Spleen (tissue), 11 donors: ENCODE results near the gene PARP14. TPM values are rescaled to one million over a fixed set of nuclear protein-coding genes. Genes with fewer than 3 reads are reported as not detected.
A peak's percentile ranks its signal among the peaks of the same experiment; 100 is the strongest.

Experiments
- DNase-seq: peaks from one replicate; pipeline ENCODE4 v3.0.0-alpha.2; 2020
- H3K27ac ChIP-seq, 8 donors: fragments of 200-600 bp; sonication (generic) in 7 of 8; 1 replicate in 4 of 8; 2 replicates in 4 of 8; pipeline versions ENCODE4 v1.5.0 to v1.8.0; 2016 to 2021; ENCODE audit warnings: inconsistent platforms in 4 of 8, mild to moderate bottlenecking in 4 of 8, moderate library complexity in 1 of 8
- H3K27me3 ChIP-seq, 7 donors: fragments of 200-600 bp; sonication (generic) in 6 of 7; replicated peaks in 1 of 7; 1 replicate in 4 of 7; 2 replicates in 3 of 7; pipeline versions ENCODE4 v1.5.0 to v1.8.0; 2016 to 2021; ENCODE audit warnings: inconsistent platforms in 3 of 7, mild to moderate bottlenecking in 1 of 7
- H3K36me3 ChIP-seq, 6 donors: fragments of 200-600 bp; sonication (generic) in 5 of 6; 1 replicate in 4 of 6; 2 replicates in 2 of 6; pipeline versions ENCODE4 v1.5.0 to v1.8.0; 2016 to 2021; ENCODE audit warnings: inconsistent platforms in 2 of 6
- H3K4me1 ChIP-seq, 6 donors: fragments of 200-600 bp; sonication (generic) in 5 of 6; 1 replicate in 3 of 6; 2 replicates in 3 of 6; pipeline versions ENCODE4 v1.5.0 to v1.8.0; 2016 to 2021; ENCODE audit warnings: inconsistent platforms in 3 of 6
- H3K4me3 ChIP-seq, 8 donors: fragments of 200-600 bp; sonication (generic) in 7 of 8; 1 replicate in 4 of 8; 2 replicates in 4 of 8; pipeline versions ENCODE4 v1.5.0 to v1.8.0; 2016 to 2021; ENCODE audit warnings: inconsistent platforms in 4 of 8, mild to moderate bottlenecking in 4 of 8, moderate library complexity in 2 of 8
- H3K9me3 ChIP-seq, 8 donors: fragments of 200-600 bp; sonication (generic) in 7 of 8; 1 replicate in 4 of 8; 2 replicates in 4 of 8; pipeline versions ENCODE4 v1.5.0 to v1.8.0; 2016 to 2021; ENCODE audit warnings: inconsistent platforms in 4 of 8
- CTCF ChIP-seq, 11 experiments: fragments of 200-600 bp in 7 of 11; fragments of 450-650 bp in 4 of 11; sonication (generic) in 4 of 11; IDR thresholded peaks in 8 of 11; conservative IDR thresholded peaks in 3 of 11; 1 replicate in 7 of 11; 2 replicates in 4 of 11; pipeline versions ENCODE4 v1.4.0 to v1.8.0; 2016 to 2021; ENCODE audit warnings: antibody characterized with exemption in 11 of 11, inconsistent platforms in 4 of 11, mild to moderate bottlenecking in 1 of 11
- POLR2A ChIP-seq, 3 donors: fragments of 450-650 bp; IDR thresholded peaks; one replicate each; pipeline ENCODE4 v1.5.1; 2017; ENCODE audit warnings: antibody characterized with exemption in 3 of 3, mild to moderate bottlenecking in 1 of 3
- POLR2AphosphoS5 ChIP-seq, 3 donors: sonication (generic); formaldehyde crosslinking; IDR thresholded peaks; one replicate each; pipeline ENCODE4 v1.5.1; 2017; ENCODE audit warnings: antibody characterized with exemption in 3 of 3
- WGBS, 5 donors: extraction: QIAGEN DNeasy Blood & Tissue Kit in 3 of 5; methylation state at CpG; one replicate each; pipeline versions ENCODE4 v1.1.5 to v1.1.7; 2013 to 2018; 5-methylcytosine and 5-hydroxymethylcytosine counted together
- intact Hi-C: fragments of 100-400 bp; cut with DNase I; formaldehyde crosslinking; loops from one replicate; pipeline ENCODE4 v1.15.0; 2023; ENCODE audit warnings: low total_unique reads
- polyA plus RNA-seq, 3 donors: library from polyadenylated mRNA; stranded (reverse); fragments of 200-250 nt; gene quantifications; one replicate each; pipeline ENCODE4 v1.2.1, GENCODE V29; 2013
- total RNA-seq, 7 donors: library from RNA; depleted of rRNA in 3 of 7; stranded (reverse); fragments of >200 nt in 3 of 7; fragmentation: NEBNext Ultra II Directional in 4 of 7; extraction: Animal tissue kit (Norgen Biotek cat#: 25700) in 4 of 7; gene quantifications; one replicate each; pipeline versions ENCODE4 v1.1.0 to v1.2.1, GENCODE V29; 2016 to 2021
- donor health status: healthy with polysubstance abuse.
- donor health status: DM: no; HTN: no; CAD: no; lungs with moderate emphysema.
- donor health status: DM: no; HTN: no; CAD: no.
- donor health status: Bipolar disorder and iron deficiency.
- donor health status: healthy.
- donor health status: DM: no; HTN: no; CAD: no.
- donor health status: DM: yes; HTN: yes; CAD: no.

The PARP14 gene
- total and polyA plus RNA-seq, 10 donors = 17.4 to 187 (median 153) TPM

GRCh38 chr3:122665881-122666280, 14.8 kb upstream of the PARP14 start:
- no peak overlapping the region for H3K4me3 ChIP-seq
- intact Hi-C loops = no loop called here
- no peaks in the 10 kb centered on the region for H3K36me3 ChIP-seq
- no peak for DNase-seq
- no peaks in the 10 kb centered on the region for H3K27me3 ChIP-seq
- TF ChIP-seq CTCF (IDR thresholded peaks at IDR 0.05 in 8 of 11, conservative IDR thresholded peaks at IDR 0.05 in 3 of 11) = no peak
- TF ChIP-seq POLR2AphosphoS5 (IDR thresholded peaks at IDR 0.05) = no peak
- TF ChIP-seq POLR2A (IDR thresholded peaks at IDR 0.05) = no peak
- H3K4me1 ChIP-seq = no peaks in the 10 kb centered on the region
- H3K27ac ChIP-seq = no peak overlapping the region
- H3K9me3 ChIP-seq = peaks cover 0 to 2% (median 0%) of the 10 kb centered on the region in 8 donors

DNA sequence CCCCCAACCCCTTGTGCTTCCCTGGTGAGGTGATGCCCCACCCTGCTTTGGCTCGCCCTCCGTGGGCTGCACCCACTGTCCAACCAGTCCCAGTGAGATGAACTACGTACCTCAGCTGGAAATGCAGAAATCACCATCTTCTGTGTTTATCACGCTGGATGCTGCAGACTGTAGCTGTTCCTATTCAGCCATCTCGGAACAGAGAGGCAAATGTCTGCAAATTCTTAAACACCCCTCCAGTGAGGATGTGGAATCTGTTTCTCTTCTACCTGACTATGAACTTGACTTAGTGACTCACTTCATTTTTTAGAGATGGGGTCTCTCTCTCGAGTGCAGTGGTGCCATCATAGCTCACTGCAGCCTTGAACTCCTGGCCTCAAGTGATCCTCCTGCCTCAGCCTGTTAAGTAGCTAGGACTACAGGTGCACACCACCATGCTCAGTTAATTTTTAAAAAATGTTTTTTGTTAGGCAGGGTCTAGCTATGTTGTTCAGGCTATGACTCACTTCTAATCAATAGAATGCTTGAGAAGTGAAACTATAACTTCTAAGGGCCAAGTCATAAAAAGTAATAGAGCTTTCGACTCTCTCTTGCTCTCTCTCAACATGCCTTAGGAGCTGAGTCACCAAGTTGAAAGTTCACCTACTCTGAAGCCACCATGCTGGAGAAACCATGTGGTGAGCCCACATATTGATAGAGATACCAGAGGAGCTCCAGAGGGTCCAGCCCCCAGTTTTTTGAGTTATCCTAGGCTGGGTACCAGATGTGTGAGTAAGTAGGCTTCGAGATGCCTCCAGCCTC, 11.5 kb upstream of the PARP14 start:
- DNase-seq = no peak
- H3K9me3 ChIP-seq = peaks cover 0 to 11% (median 0%) of the 10 kb centered on the region in 8 donors
- H3K27ac ChIP-seq = no peak overlapping the region
- WGBS, 5 donors = 82 to 93% (median 86%) methylated on average over 8 of the region's 8 CpGs
- H3K27me3 ChIP-seq = no peaks in the 10 kb centered on the region
- H3K36me3 ChIP-seq = no peaks in the 10 kb centered on the region
- intact Hi-C loops = no loop called here
- H3K4me3 ChIP-seq = no peak overlapping the region
- TF ChIP-seq CTCF (IDR thresholded peaks at IDR 0.05 in 8 of 11, conservative IDR thresholded peaks at IDR 0.05 in 3 of 11) (no peak), POLR2AphosphoS5 (IDR thresholded peaks at IDR 0.05) (no peak), POLR2A (IDR thresholded peaks at IDR 0.05) (no peak)
- no peaks in the 10 kb centered on the region for H3K4me1 ChIP-seq

GRCh38 chr3:122671553-122671952, 9.1 kb upstream of the PARP14 start:
- TF ChIP-seq CTCF (IDR thresholded peaks at IDR 0.05 in 8 of 11, conservative IDR thresholded peaks at IDR 0.05 in 3 of 11) (no peak), POLR2AphosphoS5 (IDR thresholded peaks at IDR 0.05) (no peak)
- no peaks in the 10 kb centered on the region for H3K36me3 ChIP-seq
- H3K9me3 ChIP-seq = peaks cover 0 to 26% (median 1%) of the 10 kb centered on the region in 8 donors
- no peak overlapping the region for H3K27ac ChIP-seq
- no peak overlapping the region for H3K4me3 ChIP-seq
- H3K4me1 ChIP-seq = no peaks in the 10 kb centered on the region
- DNase-seq = no peak
- H3K27me3 ChIP-seq = no peaks in the 10 kb centered on the region
- intact Hi-C loops = loop anchor here (10.0 kb wide), 1 partner anchor 267 kb away; no protein-coding TSS in a partner anchor
- 61 to 87% (median 83%) methylated on average over 2 of the region's 2 CpGs for WGBS, 5 donors

GRCh38 chr3:122674339-122674738, 6.3 kb upstream of the PARP14 start:
- no peaks in the 10 kb centered on the region for H3K27me3 ChIP-seq
- no peak for DNase-seq
- H3K4me3 ChIP-seq = no peak overlapping the region
- peaks cover 0 to 26% (median 1%) of the 10 kb centered on the region in 8 donors for H3K9me3 ChIP-seq
- intact Hi-C loops = loop anchor here (10.0 kb wide), 1 partner anchor 270 kb away; no protein-coding TSS in a partner anchor
- WGBS, 5 donors = 37 to 54% (median 40%) methylated on average over 3 of the region's 3 CpGs
- peaks cover 9 to 17% (median 12%) of the 10 kb centered on the region in 6 donors for H3K4me1 ChIP-seq
- peak overlapping the region in 1 of 8 donors; percentile 26 for H3K27ac ChIP-seq
- TF ChIP-seq POLR2A (IDR thresholded peaks at IDR 0.05) = no peak
- no peak for TF ChIP-seq POLR2AphosphoS5 (IDR thresholded peaks at IDR 0.05)
- TF ChIP-seq CTCF (IDR thresholded peaks at IDR 0.05 in 8 of 11, conservative IDR thresholded peaks at IDR 0.05 in 3 of 11) = no peak
- H3K36me3 ChIP-seq = no peaks in the 10 kb centered on the region
